HG03175 (cell line): ENCODE data around the gene PSD2.

Source experiments
- ATAC-seq: cut with Tn5 transposase; IDR thresholded peaks from one replicate; pipeline ENCODE4 v1.9.1; 2021; ENCODE audit warnings: mild to moderate bottlenecking, moderate library complexity; ENCODE audit not compliant: unreplicated experiment

PSD2 gene

GRCh38 chr5:139854029-139854605 lies 58.5 kb downstream of the PSD2 start:
- ATAC-seq: no peak

- ATAC-seq: no peak
These were observed 59.3 kb downstream of the PSD2 start for GRCh38 chr5:139854953-139855352.

GRCh38 chr5:139855451-139855850 lies 59.8 kb downstream of the PSD2 start:
- ATAC-seq: no peak

GRCh38 chr5:139855946-139856540 lies 60.4 kb downstream of the PSD2 start:
- ATAC-seq: no peak

- no peak for ATAC-seq
These were observed 61.1 kb downstream of the PSD2 start for GRCh38 chr5:139856714-139857113.

- ATAC-seq: no peak
These were observed 63.4 kb downstream of the PSD2 start for GRCh38 chr5:139859013-139859412.

- no peak for ATAC-seq
These were observed 65.6 kb downstream of the PSD2 start for GRCh38 chr5:139861021-139861888.

GRCh38 chr5:139861889-139862207 lies 66.2 kb downstream of the PSD2 start:
- no peak for ATAC-seq

GRCh38 chr5:139862313-139862712 lies 66.7 kb downstream of the PSD2 start:
- ATAC-seq: peak; percentile 71

- no peak for ATAC-seq
These were observed 67.2 kb downstream of the PSD2 start for GRCh38 chr5:139862803-139863202.

- ATAC-seq: no peak
These were observed 67.8 kb downstream of the PSD2 start for GRCh38 chr5:139863361-139863760.

- peak; percentile 62 for ATAC-seq
These were observed 68.4 kb downstream of the PSD2 start for GRCh38 chr5:139863855-139864558.

GRCh38 chr5:139864716-139865483 lies 69.3 kb downstream of the PSD2 start:
- ATAC-seq: no peak

- no peak for ATAC-seq
These were observed 71.5 kb downstream of the PSD2 start for GRCh38 chr5:139867109-139867508.

GRCh38 chr5:139867581-139867980 lies 72.0 kb downstream of the PSD2 start:
- ATAC-seq: no peak

- no peak for ATAC-seq
These were observed 73.6 kb downstream of the PSD2 start for GRCh38 chr5:139869042-139869790.

- ATAC-seq: no peak
These were observed 75.1 kb downstream of the PSD2 start for GRCh38 chr5:139870677-139871076.

GRCh38 chr5:139871614-139872013 lies 76.0 kb downstream of the PSD2 start:
- no peak for ATAC-seq

GRCh38 chr5:139872052-139872766 lies 76.6 kb downstream of the PSD2 start:
- ATAC-seq: no peak
